ENCODE data around the gene DHRS4L2.
"Not testable (repeated sequence)": the region's sequence is repeated elsewhere in the genome, so short reads cannot be mapped to it uniquely, and the experiment has no call there.

The DHRS4L2 gene

GRCh38 chr14:23981951-23982813, 6.5 kb upstream of the DHRS4L2 start:
- not testable (repeated sequence) for DNase-seq (ENCODE audit: low read depth)

GRCh38 chr14:23984891-23985602, 3.7 kb upstream of the DHRS4L2 start:
- TF ChIP-seq, protein P1, sequence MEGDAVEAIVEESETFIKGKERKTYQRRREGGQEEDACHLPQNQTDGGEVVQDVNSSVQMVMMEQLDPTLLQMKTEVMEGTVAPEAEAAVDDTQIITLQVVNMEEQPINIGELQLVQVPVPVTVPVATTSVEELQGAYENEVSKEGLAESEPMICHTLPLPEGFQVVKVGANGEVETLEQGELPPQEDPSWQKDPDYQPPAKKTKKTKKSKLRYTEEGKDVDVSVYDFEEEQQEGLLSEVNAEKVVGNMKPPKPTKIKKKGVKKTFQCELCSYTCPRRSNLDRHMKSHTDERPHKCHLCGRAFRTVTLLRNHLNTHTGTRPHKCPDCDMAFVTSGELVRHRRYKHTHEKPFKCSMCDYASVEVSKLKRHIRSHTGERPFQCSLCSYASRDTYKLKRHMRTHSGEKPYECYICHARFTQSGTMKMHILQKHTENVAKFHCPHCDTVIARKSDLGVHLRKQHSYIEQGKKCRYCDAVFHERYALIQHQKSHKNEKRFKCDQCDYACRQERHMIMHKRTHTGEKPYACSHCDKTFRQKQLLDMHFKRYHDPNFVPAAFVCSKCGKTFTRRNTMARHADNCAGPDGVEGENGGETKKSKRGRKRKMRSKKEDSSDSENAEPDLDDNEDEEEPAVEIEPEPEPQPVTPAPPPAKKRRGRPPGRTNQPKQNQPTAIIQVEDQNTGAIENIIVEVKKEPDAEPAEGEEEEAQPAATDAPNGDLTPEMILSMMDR (IDR thresholded peaks at IDR 0.05; ENCODE audit: low read depth, low read length, missing control alignments) = no peak
- DNase-seq (ENCODE audit: low read depth) = no peak
- no peak overlapping the region for H3K4me3 ChIP-seq (ENCODE audit: low read depth, low read length)

More at GRCh38 chr14:23981951-23982813, 6.5 kb upstream of the DHRS4L2 start:
- H3K4me3 ChIP-seq (ENCODE audit: low read depth, low read length) = not testable (repeated sequence)

- DNase-seq (ENCODE audit: low read depth) = not testable (repeated sequence)
- H3K4me3 ChIP-seq (ENCODE audit: low read depth, low read length) = peak overlapping the region; percentile 67
These were observed 514 bp upstream of the DHRS4L2 start for GRCh38 chr14:23988223-23988606.

GRCh38 chr14:23989734-23990445, 1.2 kb downstream of the DHRS4L2 start:
- H3K4me3 ChIP-seq (ENCODE audit: low read depth, low read length) = peak overlapping the region; percentile 67; the same call in 1 of the 2 replicates
- not testable (repeated sequence) for DNase-seq (ENCODE audit: low read depth)

GRCh38 chr14:23990961-23991360, 2.2 kb downstream of the DHRS4L2 start:
- not testable (repeated sequence) for DNase-seq (ENCODE audit: low read depth)

DNA sequence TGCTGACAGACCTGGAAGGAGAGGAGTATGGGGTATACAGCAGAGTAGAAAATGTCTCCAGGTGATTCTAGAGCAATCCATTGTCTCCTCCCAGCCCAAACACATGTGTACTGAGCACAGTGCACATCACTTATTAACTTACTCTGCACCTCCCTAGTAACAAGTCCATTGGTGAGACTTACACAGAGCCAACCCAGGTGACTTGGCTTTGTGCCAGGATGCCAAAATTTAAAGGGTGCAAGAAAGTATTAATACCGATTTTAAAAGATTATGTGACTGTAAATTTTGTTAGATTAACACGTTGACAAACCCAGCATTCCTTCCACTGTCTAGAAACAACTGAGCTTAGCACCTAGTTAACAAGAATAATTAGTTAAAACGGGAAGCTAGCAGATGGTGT, 4.3 kb downstream of the DHRS4L2 start:
- not testable (repeated sequence) for H3K4me3 ChIP-seq (ENCODE audit: low read depth, low read length); DNase-seq (ENCODE audit: low read depth)

More at GRCh38 chr14:23990961-23991360, 2.2 kb downstream of the DHRS4L2 start:
- H3K4me3 ChIP-seq (ENCODE audit: low read depth, low read length) = not testable (repeated sequence)

- not testable (repeated sequence) for DNase-seq (ENCODE audit: low read depth); H3K4me3 ChIP-seq (ENCODE audit: low read depth, low read length)
These were observed 7.3 kb downstream of the DHRS4L2 start for GRCh38 chr14:23996009-23996408.

DNA sequence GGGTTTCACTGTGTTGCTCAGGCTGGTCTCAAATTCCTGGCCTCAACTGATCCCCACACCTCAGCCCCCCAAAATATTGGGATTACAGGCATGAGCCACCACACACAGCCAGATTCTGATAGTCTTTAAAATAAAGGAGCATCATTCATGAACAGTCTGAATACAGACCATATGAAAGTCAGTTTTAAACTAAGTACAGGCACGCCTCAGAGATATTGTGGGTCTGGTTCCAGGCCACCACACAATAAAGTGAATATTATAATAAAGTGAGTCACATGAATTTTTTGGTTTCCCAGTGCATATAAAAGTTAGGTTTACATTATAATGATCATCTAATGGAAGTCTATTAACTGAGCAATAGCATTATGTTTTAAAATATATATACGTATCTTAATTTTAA, 8.1 kb downstream of the DHRS4L2 start:
- not testable (repeated sequence) for H3K4me3 ChIP-seq (ENCODE audit: low read depth, low read length); DNase-seq (ENCODE audit: low read depth)

GRCh38 chr14:23999640-24000039, 10.9 kb downstream of the DHRS4L2 start:
- not testable (repeated sequence) for H3K4me3 ChIP-seq (ENCODE audit: low read depth, low read length); DNase-seq (ENCODE audit: low read depth)

GRCh38 chr14:24001078-24001477, 12.3 kb downstream of the DHRS4L2 start:
- DNase-seq (ENCODE audit: low read depth); H3K4me3 ChIP-seq (ENCODE audit: low read depth, low read length): not testable (repeated sequence)

DNA sequence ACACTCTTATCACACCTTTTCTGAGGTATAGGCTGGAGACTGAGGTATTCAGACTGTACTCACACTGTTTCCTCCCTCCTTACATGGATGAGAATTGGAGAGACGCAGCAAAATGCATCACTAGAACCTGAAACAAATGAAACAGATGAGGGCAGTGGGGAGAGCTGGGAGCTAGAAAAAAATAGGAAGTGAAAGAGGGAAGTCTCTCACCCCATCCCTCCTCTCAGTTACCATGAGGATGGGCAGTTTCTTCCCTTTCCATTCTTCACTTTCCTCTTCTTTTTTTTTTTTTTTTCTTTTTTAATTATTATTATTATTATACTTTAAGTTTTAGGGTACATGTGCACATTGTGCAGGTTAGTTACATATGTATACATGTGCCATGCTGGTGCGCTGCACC, 12.9 kb downstream of the DHRS4L2 start:
- H3K4me3 ChIP-seq (ENCODE audit: low read depth, low read length); DNase-seq (ENCODE audit: low read depth): not testable (repeated sequence)

DNA sequence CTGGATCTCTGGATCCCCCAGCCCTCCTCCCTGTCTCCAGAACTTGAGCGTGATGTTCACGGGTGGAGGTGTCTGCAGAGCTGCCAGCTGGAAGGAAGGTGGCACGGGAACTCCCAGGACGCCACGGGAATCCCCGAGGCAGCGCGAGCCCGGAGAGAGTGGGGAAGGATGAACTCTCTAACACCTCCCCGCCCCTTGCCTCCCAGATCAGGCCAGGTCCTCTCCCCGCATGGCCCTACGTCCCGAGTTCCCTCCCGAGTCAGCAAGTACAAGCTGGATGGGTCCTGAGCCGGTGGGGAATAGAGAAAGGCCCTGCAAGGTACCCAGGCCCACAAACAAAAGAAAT, 17.7 kb downstream of the DHRS4L2 start:
- H3K4me3 ChIP-seq (ENCODE audit: low read depth, low read length) = peak overlapping the region; percentile 56
- DNase-seq (ENCODE audit: low read depth) = not testable (repeated sequence)

GRCh38 chr14:24006817-24007652, 18.3 kb downstream of the DHRS4L2 start:
- not testable (repeated sequence) for DNase-seq (ENCODE audit: low read depth)
- peak overlapping the region; percentile 56 for H3K4me3 ChIP-seq (ENCODE audit: low read depth, low read length)
